ENCODE measurements around the gene RRP1B. TPM values are rescaled to one million over a fixed set of nuclear protein-coding genes. Genes with fewer than 3 reads are reported as not detected.

Gene RRP1B
- total and polyA plus RNA-seq, 2 experiments from 2014 or later: 18.6 to 19.2 TPM

- H4K20me1 ChIP-seq (ENCODE audit: insufficient read depth, poor library complexity, severe bottlenecking): no peaks in the 10 kb centered on the region
- no peaks in the 10 kb centered on the region for H3K27me3 ChIP-seq
- TF ChIP-seq EZH2phosphoT487 (IDR thresholded peaks at IDR 0.05; ENCODE audit: low read depth, severe bottlenecking, unreplicated experiment) (no peak), EZH2 (IDR thresholded peaks at IDR 0.05; ENCODE audit: borderline replicate concordance) (no peak), CTCF (IDR thresholded peaks at IDR 0.05; ENCODE audit: poor library complexity) (no peak)
- H3K4me3 ChIP-seq: no peak overlapping the region
- H3K27ac ChIP-seq: peak overlapping the region; percentile 65
- H3K4me1 ChIP-seq (ENCODE audit: insufficient read depth): peaks cover 14% of the 10 kb centered on the region
- H3K9me2 ChIP-seq (replicated peaks; ENCODE audit: insufficient read depth): no peaks in the 10 kb centered on the region
- H3K4me2 ChIP-seq: peak overlapping the region; percentile 35
- H3K36me3 ChIP-seq (replicated peaks; ENCODE audit: insufficient read depth, low read depth): no peaks in the 10 kb centered on the region
- DNase-seq (ENCODE audit: low spot score): no peak
- no peak overlapping the region for H2AFZ ChIP-seq
- no peaks in the 10 kb centered on the region for H3K9me3 ChIP-seq (ENCODE audit: low read depth)
- WGBS (ENCODE audit: low lambda C conversion rate, missing lambda C conversion rate): 89% methylated on average over 27 of the region's 29 CpGs
- no peaks in the 10 kb centered on the region for H3K79me2 ChIP-seq
These were observed 42.8 kb downstream of the RRP1B start for GRCh38 chr21:43701936-43702784.

- no peak for DNase-seq (ENCODE audit: low spot score)
- Histone ChIP-seq H3K4me2 (peak overlapping the region; percentile 35), H3K9me3 (ENCODE audit: low read depth) (no peaks in the 10 kb centered on the region), H3K9me2 (replicated peaks; ENCODE audit: insufficient read depth) (no peaks in the 10 kb centered on the region), H3K4me1 (ENCODE audit: insufficient read depth) (peaks cover 14% of the 10 kb centered on the region), H3K27ac (peak overlapping the region; percentile 65), H4K20me1 (ENCODE audit: insufficient read depth, poor library complexity, severe bottlenecking) (no peaks in the 10 kb centered on the region), H3K79me2 (no peaks in the 10 kb centered on the region), H2AFZ (no peak overlapping the region), H3K27me3 (no peaks in the 10 kb centered on the region), H3K36me3 (replicated peaks; ENCODE audit: insufficient read depth, low read depth) (no peaks in the 10 kb centered on the region), H3K4me3 (no peak overlapping the region)
- TF ChIP-seq CTCF (IDR thresholded peaks at IDR 0.05; ENCODE audit: poor library complexity): no peak
- TF ChIP-seq EZH2phosphoT487 (IDR thresholded peaks at IDR 0.05; ENCODE audit: low read depth, severe bottlenecking, unreplicated experiment): no peak
- no peak for TF ChIP-seq EZH2 (IDR thresholded peaks at IDR 0.05; ENCODE audit: borderline replicate concordance)
- 68% methylated on average over 12 of the region's 12 CpGs for WGBS (ENCODE audit: low lambda C conversion rate, missing lambda C conversion rate)
These were observed 43.4 kb downstream of the RRP1B start for GRCh38 chr21:43702785-43703034.

DNA sequence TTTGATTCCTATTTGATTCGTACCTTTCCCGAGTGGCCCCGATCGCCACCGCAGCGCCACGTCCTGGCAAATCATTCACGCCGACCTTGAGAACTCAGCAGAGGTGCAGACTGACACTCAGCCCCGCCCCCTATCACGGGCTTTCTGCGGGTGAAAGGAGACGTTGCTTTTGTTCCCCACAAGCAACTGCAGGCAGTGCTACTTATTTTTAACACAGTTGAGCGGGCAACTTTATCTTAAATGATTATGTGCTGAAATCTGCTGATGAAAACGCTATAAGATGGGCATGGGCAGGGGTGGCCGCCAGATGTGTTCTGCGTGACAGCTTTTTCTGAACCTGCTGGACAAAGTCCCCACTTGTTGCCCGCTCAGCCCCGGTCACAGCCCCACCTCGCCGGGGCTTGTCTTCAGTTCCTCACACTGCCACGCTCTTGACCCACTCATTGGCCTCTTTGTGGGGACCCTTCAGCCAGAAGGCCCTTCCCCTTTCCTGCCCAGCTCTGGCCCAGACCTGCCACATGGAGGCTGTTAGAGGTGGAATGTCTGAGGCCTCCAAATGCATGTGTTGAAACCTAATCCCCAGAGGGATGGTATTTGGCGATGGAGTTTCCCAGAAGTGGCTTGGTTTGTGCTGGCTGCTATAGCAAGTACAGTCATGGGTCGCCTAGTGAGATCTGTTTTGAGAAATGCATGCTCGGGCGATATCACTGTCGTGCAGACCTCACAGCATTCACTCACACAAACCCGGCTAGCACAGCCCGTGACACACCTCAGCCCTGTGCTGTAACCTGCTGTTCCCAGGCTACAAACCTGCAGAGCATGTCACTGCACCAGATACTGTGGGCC, 43.9 kb downstream of the RRP1B start:
- H3K27me3 ChIP-seq: no peaks in the 10 kb centered on the region
- peak; percentile 65 for DNase-seq (ENCODE audit: low spot score)
- WGBS (ENCODE audit: low lambda C conversion rate, missing lambda C conversion rate): 52% methylated on average over 29 of the region's 29 CpGs
- H3K9me3 ChIP-seq (ENCODE audit: low read depth): no peaks in the 10 kb centered on the region
- H3K27ac ChIP-seq: peak overlapping the region; percentile 65
- peak overlapping the region; percentile 35 for H3K4me2 ChIP-seq
- no peaks in the 10 kb centered on the region for H3K36me3 ChIP-seq (replicated peaks; ENCODE audit: insufficient read depth, low read depth)
- H3K9me2 ChIP-seq (replicated peaks; ENCODE audit: insufficient read depth): no peaks in the 10 kb centered on the region
- H3K79me2 ChIP-seq: no peaks in the 10 kb centered on the region
- no peak overlapping the region for H3K4me3 ChIP-seq
- H2AFZ ChIP-seq: no peak overlapping the region
- H3K4me1 ChIP-seq (ENCODE audit: insufficient read depth): peaks cover 14% of the 10 kb centered on the region
- H4K20me1 ChIP-seq (ENCODE audit: insufficient read depth, poor library complexity, severe bottlenecking): no peaks in the 10 kb centered on the region
- no peak for TF ChIP-seq EZH2 (IDR thresholded peaks at IDR 0.05; ENCODE audit: borderline replicate concordance)
- TF ChIP-seq CTCF (IDR thresholded peaks at IDR 0.05; ENCODE audit: poor library complexity): no peak
- no peak for TF ChIP-seq EZH2phosphoT487 (IDR thresholded peaks at IDR 0.05; ENCODE audit: low read depth, severe bottlenecking, unreplicated experiment)
